ENCODE data around the gene HLCS.

The HLCS gene

DNA sequence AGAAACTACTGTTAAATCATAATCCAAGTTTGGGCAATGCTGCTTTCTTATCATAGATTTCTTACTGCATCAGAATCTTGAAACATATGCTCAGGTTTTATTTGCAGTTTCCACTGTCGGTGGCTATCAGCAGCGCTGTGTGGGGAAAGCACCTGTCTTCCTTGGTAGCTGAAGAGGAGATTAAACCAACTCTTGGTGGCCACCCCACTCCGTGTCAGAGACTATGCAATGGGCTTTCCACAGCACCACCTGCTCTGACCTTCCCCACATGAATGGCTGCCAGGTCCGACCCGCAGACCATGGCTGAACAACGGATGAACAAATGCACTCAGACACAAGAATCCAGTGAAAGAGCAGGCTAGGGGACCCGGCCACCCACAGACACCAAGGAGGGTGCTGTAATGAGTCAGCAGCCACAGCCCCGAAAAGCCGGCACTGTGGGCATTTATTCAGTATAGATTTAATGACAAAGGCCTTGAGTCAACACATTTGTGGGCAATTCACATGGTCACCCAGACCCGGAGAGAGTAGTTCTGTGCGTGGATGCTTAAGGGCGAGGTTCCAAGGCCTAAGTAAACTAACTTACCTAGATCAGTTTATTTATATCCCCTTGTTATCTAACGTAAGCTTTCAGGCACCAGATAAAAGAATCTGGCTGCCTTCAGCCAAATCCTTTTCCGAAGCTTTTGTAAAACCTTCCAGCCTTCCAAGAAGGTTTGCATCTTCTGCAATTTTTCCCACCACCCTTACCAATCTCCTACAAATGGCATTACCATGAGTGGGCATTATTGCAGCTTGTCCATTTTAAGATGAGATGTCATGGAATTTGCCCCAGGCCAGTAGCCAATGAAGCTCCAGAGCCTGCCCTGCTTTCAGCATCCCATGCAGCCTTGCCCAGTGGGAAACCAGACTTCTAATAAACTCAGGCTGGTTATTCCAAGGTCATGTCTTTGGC, 82.7 kb downstream of the HLCS start:
- DNase-seq (ENCODE audit: low read depth, low spot score) = no peak

DNA sequence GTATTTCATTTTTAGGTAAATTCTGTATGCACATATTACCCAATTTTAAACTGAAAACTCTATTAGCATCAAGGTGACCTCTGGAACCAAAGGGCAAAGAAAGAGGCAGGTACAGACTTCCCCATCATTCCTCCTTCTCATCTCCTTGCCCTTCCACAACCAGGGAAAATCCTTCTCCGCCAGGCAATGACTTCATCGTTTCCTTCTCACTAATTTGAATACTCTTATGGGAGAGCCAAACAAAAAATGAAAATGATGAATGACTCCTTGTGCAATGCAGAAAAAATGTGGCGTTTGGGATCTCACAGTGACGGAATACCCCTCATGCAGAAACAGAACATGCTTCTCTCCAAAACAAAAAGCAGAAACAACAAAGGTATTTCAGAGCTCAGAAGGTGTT, 83.7 kb downstream of the HLCS start:
- DNase-seq (ENCODE audit: low read depth, low spot score) = no peak

DNA sequence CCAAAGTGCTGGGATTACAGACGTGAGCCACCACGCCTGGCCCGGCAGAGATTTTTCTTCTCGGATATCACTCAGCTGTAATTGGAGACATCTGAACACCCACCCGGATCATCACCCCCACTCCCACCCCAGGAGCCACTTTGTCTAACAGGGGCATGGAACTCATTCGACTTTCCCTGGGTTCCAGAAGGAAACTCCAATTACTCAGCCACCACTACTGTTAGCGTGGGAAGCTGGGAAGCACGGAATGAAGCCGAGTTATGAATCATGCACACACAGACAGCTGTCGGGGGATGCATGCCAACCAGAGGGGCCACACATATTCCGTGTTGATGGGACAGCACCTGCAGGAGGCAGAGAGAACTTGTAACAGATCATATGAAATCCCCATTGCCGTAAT, 85.2 kb downstream of the HLCS start:
- DNase-seq (ENCODE audit: low read depth, low spot score) = no peak

DNA sequence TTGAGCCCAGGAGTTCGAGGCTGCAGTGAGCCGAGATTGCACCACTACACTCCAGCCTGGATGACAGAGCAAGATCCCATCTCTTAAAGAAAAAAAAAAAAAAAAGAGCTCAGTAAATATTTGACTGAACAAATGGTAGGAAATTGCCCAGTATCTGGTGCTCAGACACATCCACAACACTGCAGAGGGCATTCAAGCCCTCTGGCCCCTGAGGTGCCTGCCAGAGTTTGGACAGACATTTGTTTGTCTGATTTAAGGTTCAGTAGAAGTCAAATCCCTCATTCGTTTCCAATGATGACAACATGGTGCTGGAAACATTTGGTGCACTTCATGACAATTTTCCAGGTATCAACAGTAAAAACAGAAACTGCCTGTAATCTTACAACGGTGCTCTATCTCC, 86.6 kb downstream of the HLCS start:
- DNase-seq (ENCODE audit: low read depth, low spot score) = no peak

- no peak for DNase-seq (ENCODE audit: low read depth, low spot score)
Measured at GRCh38 chr21:36877741-36878140, 88.7 kb downstream of the HLCS start.

DNA sequence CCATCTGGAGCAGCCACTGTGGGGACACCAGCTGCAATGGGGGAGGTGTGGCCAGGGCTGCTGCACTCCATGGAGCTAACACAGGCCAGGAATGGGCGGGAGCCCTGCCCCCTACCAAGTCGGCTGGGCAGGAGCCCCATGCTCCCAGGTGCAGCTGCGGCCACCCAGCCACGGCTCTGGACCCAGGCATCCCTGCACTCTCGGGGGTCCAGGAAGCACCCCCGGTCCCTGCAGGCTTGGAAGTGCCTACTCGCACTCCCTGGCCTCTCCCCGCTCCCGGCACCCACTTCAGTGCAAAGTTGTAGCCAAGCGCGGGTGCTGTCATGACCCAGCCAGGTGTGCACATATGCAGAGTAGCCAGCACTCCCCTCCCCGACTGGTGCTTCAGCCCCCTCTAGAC, 91.8 kb downstream of the HLCS start:
- no peak for DNase-seq (ENCODE audit: low read depth, low spot score)

- no peak for DNase-seq (ENCODE audit: low read depth, low spot score)
Measured at GRCh38 chr21:36873513-36873912, 93.0 kb downstream of the HLCS start.

- no peak for DNase-seq (ENCODE audit: low read depth, low spot score)
Measured at GRCh38 chr21:36867291-36867905, 99.1 kb downstream of the HLCS start.

GRCh38 chr21:36866419-36866818, 100.0 kb downstream of the HLCS start:
- no peak for DNase-seq (ENCODE audit: low read depth, low spot score)

- no peak for DNase-seq (ENCODE audit: low read depth, low spot score)
Measured at GRCh38 chr21:36864974-36865373, 101.5 kb downstream of the HLCS start.

DNA sequence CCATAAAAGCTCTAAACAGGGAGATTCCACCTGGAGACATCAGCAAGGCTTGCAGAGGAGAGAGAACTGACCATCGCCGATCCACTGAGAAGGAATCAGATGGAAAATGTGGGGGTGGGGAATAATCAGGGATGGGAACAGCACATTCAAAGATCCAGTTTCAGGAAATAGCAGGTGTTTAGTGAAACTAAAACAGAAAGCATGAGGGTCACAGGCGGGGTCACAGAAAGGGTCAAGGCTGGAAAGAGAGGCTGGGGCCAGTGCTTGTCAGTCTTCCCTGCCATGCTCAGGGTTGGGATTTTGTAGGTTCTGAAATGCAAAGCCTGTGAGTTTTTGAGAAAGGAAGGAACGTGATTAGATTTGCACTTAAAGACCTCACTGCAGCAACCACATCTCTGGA, 103.2 kb downstream of the HLCS start:
- DNase-seq (ENCODE audit: low read depth, low spot score) = no peak

GRCh38 chr21:36861595-36862323, 104.7 kb downstream of the HLCS start:
- DNase-seq (ENCODE audit: low read depth, low spot score) = no peak

DNA sequence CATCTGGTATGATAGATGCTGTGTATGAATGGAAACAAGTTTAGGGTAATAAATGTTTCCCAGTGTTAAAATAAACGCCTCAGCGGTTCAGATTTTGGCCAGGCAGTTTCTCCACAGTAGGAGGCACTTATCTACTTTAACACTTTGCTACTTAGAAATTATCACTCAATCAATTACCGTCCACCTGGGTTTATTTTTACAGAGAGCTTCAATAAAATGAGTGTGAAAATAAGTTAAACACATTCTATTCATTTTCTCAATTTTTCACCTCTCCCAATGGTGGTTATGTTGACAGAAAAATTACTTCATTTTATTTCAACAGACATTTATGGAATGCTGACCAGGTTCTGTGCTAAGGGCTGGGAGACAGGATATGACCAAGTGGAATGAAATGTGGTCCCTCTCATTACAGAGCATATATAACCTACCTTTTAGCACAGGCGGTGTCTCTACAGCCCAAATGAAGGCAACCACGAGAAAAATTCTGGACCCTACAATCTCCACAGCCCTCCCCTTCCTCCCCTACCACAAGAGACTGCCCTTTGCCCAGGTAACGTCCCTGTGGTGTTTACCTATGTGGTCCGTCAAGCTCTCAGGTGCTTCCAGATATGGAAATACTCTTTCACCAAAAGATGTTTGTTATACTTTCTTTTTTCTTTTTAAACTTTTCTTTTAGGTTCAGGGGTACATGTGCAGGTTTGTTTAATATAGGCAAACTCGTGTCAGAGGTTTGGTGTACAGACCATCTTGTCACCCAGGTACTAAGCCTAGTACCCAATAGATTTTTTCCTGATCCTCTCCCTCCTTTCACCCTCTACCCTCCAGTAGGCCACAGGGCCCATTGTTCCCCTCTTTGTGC, 105.5 kb downstream of the HLCS start:
- no peak for DNase-seq (ENCODE audit: low read depth, low spot score)

GRCh38 chr21:36859744-36860501, 106.5 kb downstream of the HLCS start:
- no peak for DNase-seq (ENCODE audit: low read depth, low spot score)

- DNase-seq (ENCODE audit: low read depth, low spot score) = no peak
Measured at GRCh38 chr21:36858320-36858957, 108.0 kb downstream of the HLCS start.

DNA sequence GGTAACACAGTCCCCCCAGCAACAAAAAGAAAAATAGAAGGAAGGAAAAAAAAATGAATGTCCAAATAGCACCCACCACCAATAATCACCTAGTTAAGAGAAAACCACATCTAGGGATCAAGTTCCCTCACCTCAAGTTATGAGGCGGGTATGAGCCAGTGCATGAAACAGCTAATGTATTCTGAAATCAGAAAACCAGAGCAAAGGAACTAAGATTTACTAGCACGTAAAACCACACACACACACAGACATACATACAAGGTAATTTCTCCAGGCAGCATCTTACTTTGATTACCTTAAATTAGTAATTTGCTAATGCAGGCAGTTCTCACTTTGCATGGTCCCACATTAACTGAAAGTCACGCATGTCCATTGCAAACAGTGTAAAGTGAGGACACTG, 109.8 kb downstream of the HLCS start:
- no peak for DNase-seq (ENCODE audit: low read depth, low spot score)

DNA sequence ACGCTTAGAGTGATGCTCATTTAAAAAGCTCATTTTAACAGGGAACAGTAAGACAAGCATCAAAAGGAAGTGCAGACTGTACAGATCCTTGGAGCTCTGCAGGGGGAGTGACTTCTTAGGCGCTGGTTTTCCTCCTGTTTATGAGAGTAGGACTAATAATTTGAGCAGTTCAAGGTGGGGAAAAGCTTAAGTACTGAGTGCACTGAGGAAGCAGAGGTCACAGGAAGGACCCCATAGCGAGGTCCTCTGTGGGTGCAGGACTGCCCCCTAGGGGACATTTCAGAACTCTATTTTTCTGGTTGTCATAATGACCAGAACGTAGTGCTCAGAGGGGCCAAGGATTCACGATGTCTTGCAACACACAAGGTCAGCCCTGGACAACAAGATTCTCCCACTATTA, 112.1 kb downstream of the HLCS start:
- no peak for DNase-seq (ENCODE audit: low read depth, low spot score)

DNA sequence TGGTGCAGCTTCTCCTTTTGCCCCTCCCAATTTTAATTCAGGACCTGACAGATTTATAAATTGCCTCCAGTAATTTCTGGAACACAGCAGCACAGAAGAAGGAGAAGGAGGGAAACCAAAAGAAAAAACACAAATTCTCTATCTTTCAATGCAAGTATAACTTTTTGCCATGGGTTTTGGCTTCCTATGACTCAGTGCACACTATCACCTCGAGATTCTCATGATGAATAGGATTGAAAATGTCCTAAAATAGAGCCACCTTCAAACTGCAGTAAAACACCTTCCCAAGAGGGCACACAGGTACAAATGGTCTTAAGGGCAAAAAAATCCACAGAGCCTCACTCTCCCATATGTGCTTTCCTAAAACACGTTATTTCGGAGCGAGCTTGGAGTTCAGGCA, 113.6 kb downstream of the HLCS start:
- no peak for DNase-seq (ENCODE audit: low read depth, low spot score)

DNA sequence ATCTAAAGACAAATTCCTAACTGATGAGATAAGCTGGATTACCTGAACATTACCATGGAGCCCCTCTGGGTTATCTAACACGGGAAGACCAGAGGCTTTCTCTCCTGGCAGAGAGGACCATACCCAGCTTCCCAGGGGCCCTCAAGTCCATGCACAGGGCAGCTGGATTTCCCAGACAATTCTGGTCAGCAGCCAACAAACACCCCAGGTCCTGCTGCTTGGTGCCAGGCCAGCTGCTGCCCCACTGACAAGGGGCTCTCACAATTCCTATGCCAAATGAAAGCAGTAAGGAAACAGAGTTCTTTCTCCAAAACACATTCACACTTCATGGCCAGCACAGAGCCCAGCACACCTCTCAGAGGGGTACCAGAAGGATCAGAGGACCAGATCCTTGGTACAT, 114.2 kb downstream of the HLCS start:
- no peak for DNase-seq (ENCODE audit: low read depth, low spot score)

- no peak for DNase-seq (ENCODE audit: low read depth, low spot score)
Measured at GRCh38 chr21:36851121-36851520, 115.3 kb downstream of the HLCS start.

All from brain pericyte (primary cell).